Heart left ventricle (tissue), 16 donors: Measurements from ENCODE around the gene ISLR. TPM values are rescaled to one million over a fixed set of nuclear protein-coding genes. Genes with fewer than 3 reads are reported as not detected.

Experiments used
- ATAC-seq, 4 donors: fragments of 200-7000 bp; cut with Tn5 transposase; one replicate each; pipeline ENCODE4 v1.9.1; 2020 to 2022; ENCODE audit warnings: moderate library complexity in 4 of 4, mild to moderate bottlenecking in 3 of 4, moderate number of reproducible peaks in 1 of 4
- DNase-seq, 5 donors: peaks; one replicate each; pipeline ENCODE4 v3.0.0-alpha.2; 2020
- H3K27ac ChIP-seq, 12 donors: fragments of 200-600 bp; sonication (generic) in 4 of 12; one replicate each; pipeline versions ENCODE4 v1.5.0 to v1.8.0; 2016 to 2022; ENCODE audit warnings: mild to moderate bottlenecking in 2 of 12
- H3K27me3 ChIP-seq, 9 donors: fragments of 200-600 bp; sonication (generic) in 2 of 9; one replicate each; pipeline versions ENCODE4 v1.5.1 to v1.8.0; 2016 to 2022; ENCODE audit warnings: mild to moderate bottlenecking in 3 of 9
- H3K36me3 ChIP-seq, 9 donors: fragments of 200-600 bp; sonication (generic) in 2 of 9; one replicate each; pipeline versions ENCODE4 v1.5.0 to v1.8.0; 2018 to 2022; ENCODE audit warnings: mild to moderate bottlenecking in 2 of 9
- H3K4me1 ChIP-seq, 12 donors: fragments of 200-600 bp; sonication (generic) in 4 of 12; one replicate each; pipeline versions ENCODE4 v1.5.0 to v1.8.0; 2016 to 2022; ENCODE audit warnings: mild to moderate bottlenecking in 3 of 12
- H3K4me3 ChIP-seq, 12 donors: fragments of 200-600 bp; sonication (generic) in 4 of 12; one replicate each; pipeline versions ENCODE4 v1.5.0 to v1.8.0; 2017 to 2022; ENCODE audit warnings: mild to moderate bottlenecking in 9 of 12, moderate library complexity in 4 of 12
- H3K9me3 ChIP-seq, 12 donors: fragments of 200-600 bp; sonication (generic) in 4 of 12; one replicate each; pipeline versions ENCODE4 v1.5.0 to v1.8.0; 2016 to 2022; ENCODE audit warnings: mild to moderate bottlenecking in 1 of 12
- CTCF ChIP-seq, 12 donors: fragments of 200-600 bp; sonication (generic) in 4 of 12; IDR thresholded peaks; one replicate each; pipeline versions ENCODE4 v1.5.0 to v1.8.0; 2018 to 2022; ENCODE audit warnings: antibody characterized with exemption in 12 of 12, mild to moderate bottlenecking in 5 of 12
- POLR2A ChIP-seq, 2 donors: fragments of 450-650 bp; IDR thresholded peaks; one replicate each; pipeline ENCODE4 v1.6.1; 2017; ENCODE audit warnings: antibody characterized with exemption in 2 of 2, mild to moderate bottlenecking in 2 of 2, moderate library complexity in 2 of 2
- WGBS, 4 donors: extraction: QIAGEN DNeasy Blood & Tissue Kit in 2 of 4; methylation state at CpG; one replicate each; pipeline versions ENCODE4 v1.1.5 to v1.1.7; 2013 to 2018; 5-methylcytosine and 5-hydroxymethylcytosine counted together
- intact Hi-C, 10 donors: fragments of 100-400 bp; cut with DNase I; formaldehyde crosslinking; loops; one replicate each; pipeline versions ENCODE4 v1.11.1 to v1.14.2; 2022
- polyA plus RNA-seq, 2 donors: library from polyadenylated mRNA; stranded (reverse); fragments of 200-250 nt; gene quantifications; one replicate each; pipeline ENCODE4 v1.2.3, GENCODE V29; 2013
- total RNA-seq, 9 donors: library from RNA; depleted of rRNA in 2 of 9; stranded (reverse); fragments of >200 nt in 2 of 9; fragmentation: NEBNext Ultra II Directional in 3 of 9; extraction: Animal tissue kit (Norgen Biotek cat#: 25700) in 3 of 9; gene quantifications; one replicate each; pipeline versions ENCODE4 v1.1.0 to v1.2.4, GENCODE V29; 2016 to 2023
- donor health status: ischemic (EF 13 %, LVEDD 7.1; RV severe dilation, severe dysfunction).
- donor health status: healthy with polysubstance abuse.
- donor health status: DM: no; HTN: yes; CAD: no.
- donor health status: DM: no; HTN: no; CAD: no.
- donor health status: ischemic (EF 25% LVEDD 6.9; RV normal size, moderate dysfunction).
- donor health status: ischemic (EF 25% LVEDD 5.7; RV mildly dilated, moderate dysfunction).
- donor health status: healthy.
- donor health status: DM: yes; HTN: yes; CAD: no.
- donor health status: ischemic (EF 35%, LVEDD 5.7; RV mildly dilated, moderate dysfunction).
- donor health status: nonischemic (EF 11% LVEDD 7.7; RV severe dilation, severe dysfunction).
- donor health status: DM: yes; HTN: yes; CAD: no.
- donor health status: PGD.
- donor health status: ischemic (EF 29% LVEDD 5.4; RV normal size, mild dysfunction).
- donor health status: nonischemic (EF 23%, LVEDD 6.1; RV moderate dilation, normal function).

The ISLR gene
- total and polyA plus RNA-seq, 11 donors = 5.1 to 32.3 (median 16.6) TPM

- peak overlapping the region in 2 of 12 donors; percentile 29 to 50 for H3K27ac ChIP-seq
- H3K27me3 ChIP-seq = no peaks in the 10 kb centered on the region
- H3K9me3 ChIP-seq = no peaks in the 10 kb centered on the region
- no peaks in the 10 kb centered on the region for H3K36me3 ChIP-seq
- H3K4me3 ChIP-seq = no peak overlapping the region
- peaks cover 0 to 51% (median 32%) of the 10 kb centered on the region in 12 donors for H3K4me1 ChIP-seq
- intact Hi-C loops = no loop called here
- TF ChIP-seq CTCF (IDR thresholded peaks at IDR 0.05) (no peak), POLR2A (IDR thresholded peaks at IDR 0.05) (no peak)
- DNase-seq (peak in 2 of 5 donors; percentile 49 to 65), ATAC-seq (peak in 2 of 4 donors; percentile 20 to 41)
- 6 to 14% (median 13%) methylated on average over 3 of the region's 3 CpGs for WGBS, 4 donors
These were observed 4.8 kb upstream of the ISLR start for GRCh38 chr15:74168711-74169126.

- H3K9me3 ChIP-seq = no peaks in the 10 kb centered on the region
- H3K27me3 ChIP-seq = no peaks in the 10 kb centered on the region
- intact Hi-C loops = loop anchor here in 2 of 10 donors (5.0 kb wide), 1 partner anchor 33 kb away; no protein-coding TSS in a partner anchor
- no peak overlapping the region for H3K27ac ChIP-seq
- TF ChIP-seq CTCF (IDR thresholded peaks at IDR 0.05) (no peak), POLR2A (IDR thresholded peaks at IDR 0.05) (no peak)
- ATAC-seq (no peak), DNase-seq (no peak)
- H3K4me1 ChIP-seq = peaks cover 0 to 62% (median 36%) of the 10 kb centered on the region in 12 donors
- WGBS, 4 donors = 79 to 89% (median 83%) methylated on average over 15 of the region's 15 CpGs
- H3K4me3 ChIP-seq = no peak overlapping the region
- H3K36me3 ChIP-seq = peaks cover 0 to under 1% (median 0%) of the 10 kb centered on the region in 9 donors
These were observed 3.3 kb upstream of the ISLR start for GRCh38 chr15:74170071-74170844.

DNA sequence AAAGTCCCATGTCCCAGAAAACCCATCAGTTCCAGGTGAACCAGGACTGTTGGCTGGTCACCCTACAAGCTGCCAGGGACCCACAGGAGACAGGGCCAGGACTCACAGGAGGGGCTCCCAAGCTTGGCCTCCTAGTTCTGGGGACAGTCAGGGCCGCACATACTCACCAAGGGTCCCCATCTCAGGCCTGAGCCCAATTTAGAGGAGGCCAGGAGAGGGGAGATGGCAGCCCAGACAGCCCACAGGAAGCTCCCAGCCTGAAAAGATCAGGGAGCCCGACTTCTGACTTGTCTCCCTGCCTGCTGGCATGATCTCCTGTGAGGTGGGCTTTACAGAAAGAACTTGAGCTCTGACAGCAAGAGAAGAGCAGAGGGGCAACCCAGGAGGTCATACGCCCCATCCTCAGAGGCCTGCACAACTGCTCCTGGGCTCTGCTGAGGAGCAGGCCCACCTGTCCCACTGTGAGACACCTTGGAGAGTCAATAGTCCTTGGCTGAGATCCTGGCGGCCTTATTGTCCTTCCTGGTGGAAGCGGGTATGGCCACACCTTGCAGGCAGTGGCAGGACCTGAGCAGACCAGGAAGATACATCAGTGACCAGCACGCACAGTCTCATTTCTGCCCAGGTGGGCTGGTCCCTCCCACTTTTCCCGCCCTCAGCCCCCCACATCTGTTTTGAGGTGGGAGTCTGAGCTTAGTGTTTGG, 2.5 kb upstream of the ISLR start:
- WGBS, 4 donors = 86 to 96% (median 93%) methylated on average over 6 to 7 of the region's 7 CpGs
- TF ChIP-seq CTCF (IDR thresholded peaks at IDR 0.05) (no peak), POLR2A (IDR thresholded peaks at IDR 0.05) (no peak)
- no peaks in the 10 kb centered on the region for H3K27me3 ChIP-seq
- no peak overlapping the region for H3K27ac ChIP-seq
- H3K4me1 ChIP-seq = peaks cover 0 to 70% (median 39%) of the 10 kb centered on the region in 12 donors
- ATAC-seq (no peak), DNase-seq (no peak)
- peaks cover 0 to 6% (median 0%) of the 10 kb centered on the region in 9 donors for H3K36me3 ChIP-seq
- intact Hi-C loops = loop anchor here in 2 of 10 donors (5.0 kb wide), 1 partner anchor 34 kb away; no protein-coding TSS in a partner anchor
- H3K9me3 ChIP-seq = no peaks in the 10 kb centered on the region
- no peak overlapping the region for H3K4me3 ChIP-seq
